Epithelial cell of proximal tubule (primary cell): ENCODE data around the gene DYNC1I2. TPM values are rescaled to one million over a fixed set of nuclear protein-coding genes. Genes with fewer than 3 reads are reported as not detected.

Source experiments
- DNase-seq: peaks from one replicate; pipeline ENCODE4 v3.0.0-alpha.2; 2011; ENCODE audit warnings: low read depth
- H3K4me3 ChIP-seq: 2 replicates; pipeline ENCODE4 v1.5.1; 2011; ENCODE audit warnings: low read depth, mild to moderate bottlenecking, low read length
- total RNA-seq: library from RNA; depleted of rRNA; stranded (reverse); fragments of >200 nt; gene quantifications from 2 replicates; pipeline ENCODE4 v1.2.3, GENCODE V29; 2015
- TF ChIP-seq, protein P1 (sequence below): conservative IDR thresholded peaks from 2 replicates; pipeline ENCODE4 v1.5.1; 2012; ENCODE audit warnings: low read depth, mild to moderate bottlenecking, low read length

The DYNC1I2 gene
- total RNA-seq, 1 donor from 2014 or later: 146 TPM

DNA sequence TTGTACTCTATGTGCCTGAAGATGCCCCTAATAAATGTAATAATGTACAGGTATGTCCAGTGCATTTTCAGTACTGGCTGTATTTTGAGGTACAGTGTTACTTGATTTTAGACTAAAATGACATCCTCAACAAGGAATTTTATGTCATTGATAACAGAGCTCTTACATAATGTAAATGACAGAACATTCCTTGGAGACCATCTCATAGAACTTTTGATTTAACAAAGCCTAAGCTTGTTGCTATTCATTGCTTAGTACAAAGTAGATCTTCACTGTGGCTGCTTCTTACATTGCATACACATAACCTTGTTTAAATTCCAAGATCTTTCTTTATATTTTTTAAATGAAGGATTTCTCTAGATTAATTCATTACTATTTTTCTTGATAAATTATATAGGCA is 24.1 kb downstream of the DYNC1I2 start:
- H3K4me3 ChIP-seq: no peak overlapping the region
- no peak for DNase-seq
- TF ChIP-seq, protein P1, sequence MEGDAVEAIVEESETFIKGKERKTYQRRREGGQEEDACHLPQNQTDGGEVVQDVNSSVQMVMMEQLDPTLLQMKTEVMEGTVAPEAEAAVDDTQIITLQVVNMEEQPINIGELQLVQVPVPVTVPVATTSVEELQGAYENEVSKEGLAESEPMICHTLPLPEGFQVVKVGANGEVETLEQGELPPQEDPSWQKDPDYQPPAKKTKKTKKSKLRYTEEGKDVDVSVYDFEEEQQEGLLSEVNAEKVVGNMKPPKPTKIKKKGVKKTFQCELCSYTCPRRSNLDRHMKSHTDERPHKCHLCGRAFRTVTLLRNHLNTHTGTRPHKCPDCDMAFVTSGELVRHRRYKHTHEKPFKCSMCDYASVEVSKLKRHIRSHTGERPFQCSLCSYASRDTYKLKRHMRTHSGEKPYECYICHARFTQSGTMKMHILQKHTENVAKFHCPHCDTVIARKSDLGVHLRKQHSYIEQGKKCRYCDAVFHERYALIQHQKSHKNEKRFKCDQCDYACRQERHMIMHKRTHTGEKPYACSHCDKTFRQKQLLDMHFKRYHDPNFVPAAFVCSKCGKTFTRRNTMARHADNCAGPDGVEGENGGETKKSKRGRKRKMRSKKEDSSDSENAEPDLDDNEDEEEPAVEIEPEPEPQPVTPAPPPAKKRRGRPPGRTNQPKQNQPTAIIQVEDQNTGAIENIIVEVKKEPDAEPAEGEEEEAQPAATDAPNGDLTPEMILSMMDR: no peak

DNA sequence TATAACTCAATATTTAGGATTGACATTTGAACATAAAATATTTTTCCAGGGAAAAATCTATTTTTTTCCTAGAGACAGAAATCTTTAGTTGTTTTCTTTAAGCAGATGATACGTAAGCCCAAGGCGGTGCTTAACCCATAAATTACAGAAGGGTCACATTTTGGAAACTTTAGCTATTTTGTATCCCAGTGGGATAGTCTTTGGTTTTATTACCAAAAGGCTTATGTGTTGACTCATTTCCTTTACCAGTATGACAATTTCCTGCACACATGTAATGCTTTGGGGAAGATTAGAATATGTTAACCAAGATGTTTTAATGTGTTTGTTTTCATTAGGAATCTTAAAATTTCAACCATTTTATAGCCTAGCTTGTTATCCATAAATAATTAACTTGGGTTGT is 24.8 kb downstream of the DYNC1I2 start:
- DNase-seq: no peak
- TF ChIP-seq, protein P1: no peak
- H3K4me3 ChIP-seq: no peak overlapping the region

DNA sequence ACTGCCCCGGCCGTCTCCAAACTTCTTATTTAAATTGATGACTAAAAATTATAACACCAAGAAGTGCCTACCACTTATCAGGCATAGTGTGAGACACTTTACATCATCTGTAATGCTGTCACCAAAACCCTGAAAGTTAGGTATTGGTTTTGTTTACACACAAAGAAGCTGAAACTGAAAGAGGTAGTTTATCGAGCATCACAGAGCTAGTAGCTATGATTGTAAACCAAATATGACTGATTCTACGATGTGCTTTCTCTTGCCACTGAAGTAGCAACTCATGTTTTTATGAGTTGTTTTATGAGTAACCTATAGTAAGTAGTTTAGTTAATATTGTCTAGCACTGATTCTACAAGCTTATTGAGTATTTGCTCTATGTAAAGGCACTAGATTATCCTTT is 31.5 kb downstream of the DYNC1I2 start:
- no peak for DNase-seq
- TF ChIP-seq, protein P1: no peak
- no peak overlapping the region for H3K4me3 ChIP-seq

DNA sequence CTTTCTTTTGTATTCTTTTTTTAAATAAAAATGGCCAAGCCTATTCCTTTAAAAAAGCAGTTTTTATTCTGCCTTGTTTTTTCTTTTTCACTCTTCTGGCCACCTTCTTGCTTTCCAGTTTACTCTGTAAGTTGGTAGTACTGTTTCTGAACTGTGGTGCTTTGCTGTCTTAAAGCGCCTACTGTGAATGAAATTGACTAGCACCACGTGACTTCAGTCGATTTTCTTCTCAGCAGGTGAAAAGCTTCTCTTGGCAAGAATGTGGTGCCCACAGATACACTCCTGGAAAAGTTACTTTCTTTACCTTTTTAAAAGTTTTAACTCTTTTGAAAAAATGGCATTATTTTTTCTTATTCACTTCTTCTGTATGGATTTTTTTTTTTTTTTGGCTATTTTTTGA is 32.4 kb downstream of the DYNC1I2 start:
- H3K4me3 ChIP-seq: no peak overlapping the region
- TF ChIP-seq, protein P1: no peak
- no peak for DNase-seq

DNA sequence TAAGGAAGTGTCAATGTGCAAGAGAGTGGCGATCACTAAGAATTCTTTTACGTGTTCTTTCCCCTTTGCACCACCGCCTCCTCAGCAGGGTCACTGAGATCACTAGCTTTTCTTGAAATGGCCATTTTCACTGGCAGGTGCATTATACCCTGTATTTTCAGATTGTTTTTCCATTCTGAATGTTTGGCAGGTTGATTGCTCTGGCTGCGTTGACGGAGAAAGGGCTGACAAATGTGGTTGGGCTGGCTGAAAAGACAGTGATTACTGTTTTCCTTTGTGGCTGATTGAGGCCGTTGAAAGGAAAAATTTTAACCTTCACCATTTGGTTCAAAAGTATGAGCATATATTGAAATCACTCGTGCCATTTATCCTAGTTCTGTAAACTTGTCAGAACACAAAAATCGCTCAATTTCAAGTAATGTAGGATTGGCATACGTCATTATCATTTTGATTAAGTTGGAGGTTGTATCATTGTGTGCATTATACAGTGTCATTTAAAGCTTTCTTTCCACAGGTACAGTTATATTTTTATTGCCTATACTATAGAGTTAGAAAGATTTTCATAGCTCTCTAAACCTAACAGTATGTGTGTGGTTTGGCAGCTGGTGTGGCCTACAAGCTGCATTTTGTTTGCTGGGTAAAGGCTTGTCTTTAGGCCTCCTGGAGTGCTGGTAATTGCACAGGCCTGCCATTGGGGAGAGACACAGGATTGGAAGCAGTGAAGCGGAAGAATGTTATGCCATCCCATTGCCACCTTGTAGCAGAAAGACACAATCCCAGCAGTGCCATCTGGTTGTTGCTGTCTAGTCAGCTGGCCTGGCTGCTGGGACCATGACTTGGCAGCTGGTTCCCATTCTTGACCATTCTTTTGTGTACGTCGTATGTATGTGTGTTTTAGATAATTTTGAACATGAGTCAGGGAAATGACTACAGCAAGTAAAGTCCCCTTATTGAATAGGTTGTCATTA is 36.7 kb downstream of the DYNC1I2 start:
- TF ChIP-seq, protein P1: peak; percentile 22
- DNase-seq: no peak

DNA sequence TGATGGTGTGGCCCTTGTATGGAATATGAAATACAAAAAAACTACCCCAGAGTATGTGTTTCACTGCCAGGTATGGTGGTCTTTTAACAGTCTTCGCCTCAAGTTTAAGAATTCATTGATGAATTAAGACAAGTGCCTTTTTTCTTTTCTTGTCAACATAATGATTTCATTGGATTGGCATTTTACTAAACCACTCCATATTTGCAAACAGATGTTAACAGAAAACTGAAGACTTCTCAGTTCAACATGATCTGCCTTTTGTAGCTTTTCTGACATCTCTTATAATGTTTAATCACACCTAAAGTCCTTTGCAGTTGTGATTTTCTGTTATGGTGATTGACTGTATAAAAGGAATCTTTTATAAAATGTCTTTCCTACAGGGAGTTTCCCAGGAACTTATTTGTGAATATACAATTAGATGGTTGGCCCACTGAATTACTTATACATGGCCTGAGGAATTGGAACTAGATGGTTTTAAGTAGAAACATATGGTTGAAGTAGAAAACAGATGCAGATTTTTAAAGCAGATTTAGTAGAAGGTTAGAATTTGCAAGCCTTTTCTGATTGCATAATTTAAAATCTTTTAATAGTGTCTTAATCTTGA is 39.7 kb downstream of the DYNC1I2 start:
- no peak overlapping the region for H3K4me3 ChIP-seq
- no peak for DNase-seq
- TF ChIP-seq, protein P1: no peak

More for the DNA sequence above, 36.7 kb downstream of the DYNC1I2 start:
- no peak overlapping the region for H3K4me3 ChIP-seq
